Measurements from ENCODE around the gene OST4. TPM values are rescaled to one million over a fixed set of nuclear protein-coding genes. Genes with fewer than 3 reads are reported as not detected.

OST4 gene
- total RNA-seq, 4 donors from 2014 or later = 221 to 396 (median 282) TPM

- TF ChIP-seq CTCF (IDR thresholded peaks at IDR 0.05) = no peak
- no peak for DNase-seq (ENCODE audit: low spot score)
- ATAC-seq (ENCODE audit: low FRiP score) = peak; percentile 5
Observed at GRCh38 chr2:27070653-27071276, 689 bp downstream of the OST4 start.

GRCh38 chr2:27069961-27070618 lies 1.4 kb downstream of the OST4 start:
- no peak for TF ChIP-seq CTCF (IDR thresholded peaks at IDR 0.05)
- ATAC-seq (ENCODE audit: low FRiP score) (no peak), DNase-seq (ENCODE audit: low spot score) (no peak)

GRCh38 chr2:27069436-27069835 lies 2.0 kb downstream of the OST4 start:
- DNase-seq (ENCODE audit: low spot score) = no peak

GRCh38 chr2:27067385-27067784 lies 4.1 kb downstream of the OST4 start:
- DNase-seq (ENCODE audit: low spot score) (no peak), ATAC-seq (ENCODE audit: low FRiP score) (no peak)
- TF ChIP-seq CTCF (IDR thresholded peaks at IDR 0.05) = no peak

More at GRCh38 chr2:27069436-27069835, 2.0 kb downstream of the OST4 start:
- TF ChIP-seq CTCF (IDR thresholded peaks at IDR 0.05) = no peak
- no peak for ATAC-seq (ENCODE audit: low FRiP score)

- no peak for TF ChIP-seq CTCF (IDR thresholded peaks at IDR 0.05)
- DNase-seq (ENCODE audit: low spot score) = no peak
- no peak for ATAC-seq (ENCODE audit: low FRiP score)
Observed at GRCh38 chr2:27065128-27065527, 6.3 kb downstream of the OST4 start.

GRCh38 chr2:27060323-27060722 lies 11.1 kb downstream of the OST4 start:
- TF ChIP-seq CTCF (IDR thresholded peaks at IDR 0.05) = no peak
- DNase-seq (ENCODE audit: low spot score) (no peak), ATAC-seq (ENCODE audit: low FRiP score) (no peak)
